ENCODE data around the gene CDK6.

DNA sequence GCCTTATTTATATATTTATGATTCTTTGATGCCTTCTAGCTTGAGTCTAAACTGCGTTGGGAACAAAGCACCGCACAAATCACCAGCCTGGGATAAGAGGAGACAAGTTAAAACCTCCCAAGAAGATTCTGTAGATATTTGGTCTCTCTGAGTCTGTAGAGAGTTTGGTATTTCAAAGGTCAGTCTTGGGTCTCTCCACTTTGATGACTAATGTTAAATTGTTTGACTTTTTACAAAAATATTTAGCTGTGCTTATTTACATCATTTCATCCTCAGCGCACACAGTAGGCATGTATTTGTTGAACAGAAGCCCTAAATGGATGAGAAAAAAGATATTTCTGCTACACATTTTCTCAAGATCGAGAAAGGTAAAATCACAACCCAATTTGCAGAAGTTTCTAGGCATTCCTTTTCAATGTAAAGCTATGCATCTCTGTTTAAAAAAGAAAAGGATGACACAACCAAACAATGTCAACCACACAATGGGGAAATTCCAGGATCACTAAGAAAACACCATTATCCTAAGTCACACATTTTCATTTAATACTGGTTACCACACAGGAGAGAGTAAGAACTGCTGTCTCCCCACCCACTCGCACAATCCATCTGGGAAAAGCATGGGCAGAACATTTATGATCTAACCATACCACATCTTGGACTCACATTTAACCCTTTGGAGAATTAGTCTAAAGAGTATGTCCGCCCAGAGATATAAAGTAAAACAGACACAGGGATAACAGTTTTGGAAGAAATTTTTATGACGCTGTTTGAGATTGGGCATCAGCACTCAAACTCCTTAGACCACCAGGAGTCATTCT, 4.4 kb downstream of the CDK6 start:
- TF ChIP-seq, protein P1, sequence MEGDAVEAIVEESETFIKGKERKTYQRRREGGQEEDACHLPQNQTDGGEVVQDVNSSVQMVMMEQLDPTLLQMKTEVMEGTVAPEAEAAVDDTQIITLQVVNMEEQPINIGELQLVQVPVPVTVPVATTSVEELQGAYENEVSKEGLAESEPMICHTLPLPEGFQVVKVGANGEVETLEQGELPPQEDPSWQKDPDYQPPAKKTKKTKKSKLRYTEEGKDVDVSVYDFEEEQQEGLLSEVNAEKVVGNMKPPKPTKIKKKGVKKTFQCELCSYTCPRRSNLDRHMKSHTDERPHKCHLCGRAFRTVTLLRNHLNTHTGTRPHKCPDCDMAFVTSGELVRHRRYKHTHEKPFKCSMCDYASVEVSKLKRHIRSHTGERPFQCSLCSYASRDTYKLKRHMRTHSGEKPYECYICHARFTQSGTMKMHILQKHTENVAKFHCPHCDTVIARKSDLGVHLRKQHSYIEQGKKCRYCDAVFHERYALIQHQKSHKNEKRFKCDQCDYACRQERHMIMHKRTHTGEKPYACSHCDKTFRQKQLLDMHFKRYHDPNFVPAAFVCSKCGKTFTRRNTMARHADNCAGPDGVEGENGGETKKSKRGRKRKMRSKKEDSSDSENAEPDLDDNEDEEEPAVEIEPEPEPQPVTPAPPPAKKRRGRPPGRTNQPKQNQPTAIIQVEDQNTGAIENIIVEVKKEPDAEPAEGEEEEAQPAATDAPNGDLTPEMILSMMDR (optimal IDR thresholded peaks at IDR 0.05 in 1 of 3, IDR thresholded peaks at IDR 0.05 in 1 of 3, conservative IDR thresholded peaks at IDR 0.05 in 1 of 3; ENCODE audit: extremely low read depth in 1 of 3, insufficient read depth in 2 of 3, low read length in 3 of 3): no peak
- no peak for TF ChIP-seq EZH2 (IDR thresholded peaks at IDR 0.05; ENCODE audit: low read length)

Data from keratinocyte (primary cell).